HL-60 (cell line): ENCODE results near the gene MFRP.
A peak's percentile ranks its signal among the peaks of the same experiment; 100 is the strongest.

Source experiments
- DNase-seq, 2 experiments: peaks; one replicate each; pipeline ENCODE4 v3.0.0-alpha.2; 2010 to 2020; ENCODE audit warnings: low read depth in 1 of 2, low spot score in 1 of 2
- H3K27ac ChIP-seq: fragments of 250-450 bp; sonication (Bioruptor Pico); replicated peaks from 2 replicates; pipeline ENCODE4 v1.5.1; 2020; ENCODE audit warnings: mild to moderate bottlenecking, moderate library complexity
- H3K27me3 ChIP-seq: fragments of 250-450 bp; sonication (Bioruptor Pico); 2 replicates; pipeline ENCODE4 v1.5.1; 2021; ENCODE audit warnings: mild to moderate bottlenecking, moderate library complexity; ENCODE audit not compliant: insufficient read depth, poor library complexity, severe bottlenecking
- H3K4me3 ChIP-seq: replicated peaks from 2 replicates; pipeline ENCODE4 v1.5.1; 2011; ENCODE audit warnings: mild to moderate bottlenecking, control low read depth, low read length; ENCODE audit not compliant: insufficient read depth
- CTCF ChIP-seq: IDR thresholded peaks from one replicate; pipeline ENCODE4 v1.5.1; 2011; ENCODE audit warnings: low read length, control low read depth, inconsistent platforms; ENCODE audit not compliant: insufficient read depth
- GABPA ChIP-seq: IDR thresholded peaks from 2 replicates; pipeline ENCODE4 v1.6.1; 2012; ENCODE audit warnings: low read depth
- POLR2AphosphoS5 ChIP-seq: IDR thresholded peaks from 2 replicates; pipeline ENCODE4 v1.6.1; 2012; ENCODE audit warnings: low read depth
- SPI1 ChIP-seq: IDR thresholded peaks from 2 replicates; pipeline ENCODE4 v1.6.1; 2012; ENCODE audit warnings: low read depth, mild to moderate bottlenecking, borderline replicate concordance
- TF ChIP-seq, protein P1 (sequence below): IDR thresholded peaks from 2 replicates; pipeline ENCODE4 v1.6.1; 2012; ENCODE audit warnings: low read depth; ENCODE audit not compliant: insufficient replicate concordance

Gene MFRP

DNA sequence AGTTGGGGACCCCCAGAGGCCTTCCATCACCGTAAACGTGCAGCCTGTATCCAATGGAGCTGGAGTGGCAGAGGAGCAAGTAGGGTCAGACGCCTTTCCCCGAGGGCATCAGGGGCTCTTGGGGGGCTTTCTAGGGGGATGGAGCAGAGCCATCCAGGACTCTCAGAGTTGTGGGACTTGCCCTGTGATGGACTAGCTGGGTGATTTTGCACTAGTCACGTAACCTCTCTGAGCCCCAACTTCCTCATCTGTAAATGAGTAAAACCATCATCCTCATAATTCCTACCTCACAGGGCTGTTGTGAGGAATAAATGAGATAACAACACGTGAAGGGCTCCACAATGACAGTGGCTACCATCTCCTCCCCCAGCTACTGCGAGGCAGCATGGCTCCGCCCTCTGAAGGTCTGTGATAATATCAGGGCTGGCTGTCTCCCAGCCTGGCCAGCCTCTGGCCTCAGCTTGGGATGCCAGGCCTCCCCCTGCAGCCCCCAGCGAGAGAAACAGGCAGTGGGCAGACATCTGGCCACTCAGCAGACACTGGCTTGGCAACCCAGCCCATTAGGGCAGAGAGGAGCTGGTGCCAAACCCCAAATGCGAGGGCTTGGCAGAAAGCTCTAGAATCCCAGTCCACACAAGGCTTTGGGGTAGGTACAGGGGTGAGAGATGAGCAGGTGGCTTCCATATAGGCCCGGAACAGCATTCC lies 28.3 kb upstream of the MFRP start:
- Histone ChIP-seq H3K27ac (no peak overlapping the region), H3K27me3 (peaks cover 2% of the 10 kb centered on the region), H3K4me3 (no peak overlapping the region)
- TF ChIP-seq SPI1, result no peak
- no peak for TF ChIP-seq CTCF
- no peak for TF ChIP-seq GABPA
- no peak for TF ChIP-seq POLR2AphosphoS5
- TF ChIP-seq, protein P1, sequence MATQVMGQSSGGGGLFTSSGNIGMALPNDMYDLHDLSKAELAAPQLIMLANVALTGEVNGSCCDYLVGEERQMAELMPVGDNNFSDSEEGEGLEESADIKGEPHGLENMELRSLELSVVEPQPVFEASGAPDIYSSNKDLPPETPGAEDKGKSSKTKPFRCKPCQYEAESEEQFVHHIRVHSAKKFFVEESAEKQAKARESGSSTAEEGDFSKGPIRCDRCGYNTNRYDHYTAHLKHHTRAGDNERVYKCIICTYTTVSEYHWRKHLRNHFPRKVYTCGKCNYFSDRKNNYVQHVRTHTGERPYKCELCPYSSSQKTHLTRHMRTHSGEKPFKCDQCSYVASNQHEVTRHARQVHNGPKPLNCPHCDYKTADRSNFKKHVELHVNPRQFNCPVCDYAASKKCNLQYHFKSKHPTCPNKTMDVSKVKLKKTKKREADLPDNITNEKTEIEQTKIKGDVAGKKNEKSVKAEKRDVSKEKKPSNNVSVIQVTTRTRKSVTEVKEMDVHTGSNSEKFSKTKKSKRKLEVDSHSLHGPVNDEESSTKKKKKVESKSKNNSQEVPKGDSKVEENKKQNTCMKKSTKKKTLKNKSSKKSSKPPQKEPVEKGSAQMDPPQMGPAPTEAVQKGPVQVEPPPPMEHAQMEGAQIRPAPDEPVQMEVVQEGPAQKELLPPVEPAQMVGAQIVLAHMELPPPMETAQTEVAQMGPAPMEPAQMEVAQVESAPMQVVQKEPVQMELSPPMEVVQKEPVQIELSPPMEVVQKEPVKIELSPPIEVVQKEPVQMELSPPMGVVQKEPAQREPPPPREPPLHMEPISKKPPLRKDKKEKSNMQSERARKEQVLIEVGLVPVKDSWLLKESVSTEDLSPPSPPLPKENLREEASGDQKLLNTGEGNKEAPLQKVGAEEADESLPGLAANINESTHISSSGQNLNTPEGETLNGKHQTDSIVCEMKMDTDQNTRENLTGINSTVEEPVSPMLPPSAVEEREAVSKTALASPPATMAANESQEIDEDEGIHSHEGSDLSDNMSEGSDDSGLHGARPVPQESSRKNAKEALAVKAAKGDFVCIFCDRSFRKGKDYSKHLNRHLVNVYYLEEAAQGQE, result no peak
- DNase-seq, result no peak

GRCh38 chr11:119373921-119374631 lies 27.6 kb upstream of the MFRP start:
- peak in 1 of 2 experiments; percentile 56 for DNase-seq
- no peak; the same call in 1 of the 2 replicates for TF ChIP-seq SPI1
- TF ChIP-seq, protein P1, result no peak
- TF ChIP-seq CTCF, result peak; percentile 85
- TF ChIP-seq GABPA, result no peak
- Histone ChIP-seq H3K27ac (no peak overlapping the region), H3K4me3 (no peak overlapping the region), H3K27me3 (peaks cover 2% of the 10 kb centered on the region)

- Histone ChIP-seq H3K27ac (no peak overlapping the region), H3K27me3 (peaks cover 2% of the 10 kb centered on the region), H3K4me3 (no peak overlapping the region)
- no peak for DNase-seq
- TF ChIP-seq GABPA, result no peak
- TF ChIP-seq POLR2AphosphoS5, result no peak
- no peak for TF ChIP-seq SPI1
- no peak for TF ChIP-seq CTCF
- TF ChIP-seq, protein P1, result no peak
These were observed 26.8 kb upstream of the MFRP start for GRCh38 chr11:119373059-119373920.
